WTC11 (cell line): ENCODE data around the gene MTUS2. TPM values are rescaled to one million over a fixed set of nuclear protein-coding genes. Genes with fewer than 3 reads are reported as not detected.

Source experiments
- ATAC-seq: fragments of 200-7000 bp; cut with Tn5 transposase; 2 replicates; pipeline ENCODE4 v1.10.0; 2021; ENCODE audit warnings: mild to moderate bottlenecking, moderate library complexity
- CTCF ChIA-PET: fragments of 300-600 bp; sonication (Branson Sonifier 250); formaldehyde crosslinking; loops from one replicate; lab custom pipeline; 2021; ENCODE audit warnings: antibody characterized with exemption; lab: Charles Lee
- POLR2A ChIA-PET: fragments of 350-600 bp; sonication (Branson Sonifier 250); formaldehyde crosslinking; loops from one replicate; lab custom pipeline; 2021; ENCODE audit warnings: antibody characterized with exemption; lab: Charles Lee
- DNase-seq: peaks from one replicate; pipeline ENCODE4 v3.0.0; 2021; ENCODE audit warnings: low spot score
- H3K27ac Mint-ChIP-seq: 2 replicates; pipeline ENCODE4 v1.8.0; 2021; ENCODE audit warnings: mixed read lengths
- H3K27me3 Mint-ChIP-seq: 2 replicates; pipeline ENCODE4 v1.8.0; 2021; ENCODE audit warnings: low read depth, mild to moderate bottlenecking, moderate library complexity, mixed read lengths
- H3K36me3 Mint-ChIP-seq: 2 replicates; pipeline ENCODE4 v1.8.0; 2021; ENCODE audit warnings: mixed read lengths
- H3K4me1 Mint-ChIP-seq: 2 replicates; pipeline ENCODE4 v1.8.0; 2022; ENCODE audit warnings: mixed read lengths
- H3K4me3 Mint-ChIP-seq: 2 replicates; pipeline ENCODE4 v1.8.0; 2021; ENCODE audit warnings: mild to moderate bottlenecking, moderate library complexity, mixed read lengths
- H3K9me3 Mint-ChIP-seq: 2 replicates; pipeline ENCODE4 v1.8.0; 2021; ENCODE audit warnings: mixed read lengths
- AFF4 ChIP-seq: sonication (generic); formaldehyde crosslinking; IDR thresholded peaks from 2 replicates; pipeline ENCODE4 v1.8.1; 2023; ENCODE audit warnings: mild to moderate bottlenecking, missing genetic modification reagents, borderline replicate concordance
- ATF2 ChIP-seq: sonication (generic); formaldehyde crosslinking; IDR thresholded peaks from 2 replicates; pipeline ENCODE4 v1.8.1; 2022; ENCODE audit warnings: low read depth, missing genetic modification reagents, borderline replicate concordance
- CDX4 ChIP-seq: fragments of 250-450 bp; sonication (Bioruptor Pico); IDR thresholded peaks from 2 replicates; pipeline ENCODE4 v1.9.0; 2021; ENCODE audit warnings: moderate library complexity, mild to moderate bottlenecking, inconsistent platforms, borderline replicate concordance
- CREB1 ChIP-seq: sonication (generic); formaldehyde crosslinking; IDR thresholded peaks from 2 replicates; pipeline ENCODE4 v1.8.0; 2023; ENCODE audit warnings: mild to moderate bottlenecking, missing genetic modification reagents
- ERG ChIP-seq: fragments of 250-450 bp; sonication (Bioruptor Pico); IDR thresholded peaks from 2 replicates; pipeline ENCODE4 v1.8.0; 2021; ENCODE audit warnings: mild to moderate bottlenecking
- FOXK1 ChIP-seq: sonication (generic); formaldehyde crosslinking; IDR thresholded peaks from 2 replicates; pipeline ENCODE4 v1.8.0; 2022; ENCODE audit warnings: mild to moderate bottlenecking, moderate library complexity, missing genetic modification reagents
- HMGA2 ChIP-seq: fragments of 250-450 bp; sonication (Bioruptor Pico); IDR thresholded peaks from 2 replicates; pipeline ENCODE4 v1.4.0; 2021; ENCODE audit warnings: mild to moderate bottlenecking, moderate library complexity
- IRF2 ChIP-seq: sonication (generic); formaldehyde crosslinking; IDR thresholded peaks from 2 replicates; pipeline ENCODE4 v1.8.0; 2022; ENCODE audit warnings: low read depth, missing genetic modification reagents, borderline replicate concordance
- JAZF1 ChIP-seq: fragments of 250-450 bp; sonication (Bioruptor Pico); IDR thresholded peaks from 2 replicates; pipeline ENCODE4 v1.9.0; 2021; ENCODE audit warnings: moderate library complexity, mild to moderate bottlenecking, inconsistent platforms
- KAT7 ChIP-seq: sonication (generic); formaldehyde crosslinking; IDR thresholded peaks from 2 replicates; pipeline ENCODE4 v1.8.1; 2023; ENCODE audit warnings: missing genetic modification reagents, mild to moderate bottlenecking, borderline replicate concordance
- MXD4 ChIP-seq: fragments of 250-450 bp; sonication (Bioruptor Pico); IDR thresholded peaks from 2 replicates; pipeline ENCODE4 v1.8.0; 2021; ENCODE audit warnings: mild to moderate bottlenecking, moderate library complexity, borderline replicate concordance
- PRDM15 ChIP-seq: sonication (generic); formaldehyde crosslinking; IDR thresholded peaks from 2 replicates; pipeline ENCODE4 v1.8.0; 2022; ENCODE audit warnings: missing genetic modification reagents
- PRRX2 ChIP-seq: fragments of 250-450 bp; sonication (Bioruptor Pico); IDR thresholded peaks from 2 replicates; pipeline ENCODE4 v1.8.0; 2021; ENCODE audit warnings: mild to moderate bottlenecking
- RORB ChIP-seq: fragments of 250-450 bp; sonication (Bioruptor Pico); IDR thresholded peaks from 2 replicates; pipeline ENCODE4 v1.9.0; 2021; ENCODE audit warnings: mild to moderate bottlenecking
- SMAD4 ChIP-seq: sonication (generic); formaldehyde crosslinking; IDR thresholded peaks from 2 replicates; pipeline ENCODE4 v1.8.0; 2022; ENCODE audit warnings: mild to moderate bottlenecking, missing genetic modification reagents
- TEAD1 ChIP-seq: sonication (generic); formaldehyde crosslinking; IDR thresholded peaks from 2 replicates; pipeline ENCODE4 v1.8.0; 2022; ENCODE audit warnings: mild to moderate bottlenecking, missing genetic modification reagents
- TEAD4 ChIP-seq: sonication (generic); formaldehyde crosslinking; IDR thresholded peaks from 2 replicates; pipeline ENCODE4 v1.8.0; 2022; ENCODE audit warnings: mild to moderate bottlenecking, missing genetic modification reagents
- ZMAT4 ChIP-seq: fragments of 250-450 bp; sonication (Bioruptor Pico); IDR thresholded peaks from 2 replicates; pipeline ENCODE4 v1.9.0; 2021; ENCODE audit warnings: mild to moderate bottlenecking
- ZNF317 ChIP-seq: sonication (generic); formaldehyde crosslinking; IDR thresholded peaks from 2 replicates; pipeline ENCODE4 v1.8.1; 2023; ENCODE audit warnings: low read depth, mild to moderate bottlenecking, moderate library complexity, missing genetic modification reagents, borderline replicate concordance
- ZNF396 ChIP-seq: fragments of 250-450 bp; sonication (Bioruptor Pico); IDR thresholded peaks from 2 replicates; pipeline ENCODE4 v1.8.0; 2021; ENCODE audit warnings: mild to moderate bottlenecking, moderate library complexity, borderline replicate concordance
- total RNA-seq: library from RNA; stranded (reverse); gene quantifications from 3 replicates; pipeline ENCODE4 v1.2.3, GENCODE V29; 2021

MTUS2 gene
- total RNA-seq, 1 experiment from 2014 or later: 0.22 TPM

- Mint-ChIP-seq H3K4me1 (no peaks in the 10 kb centered on the region), H3K36me3 (peaks cover under 1% of the 10 kb centered on the region), H3K27ac (no peak overlapping the region), H3K27me3 (peaks cover under 1% of the 10 kb centered on the region; the same call in 1 of the 2 replicates), H3K9me3 (peaks cover 3% of the 10 kb centered on the region), H3K4me3 (no peak overlapping the region)
- ATAC-seq (no peak; the same call in 1 of the 2 replicates), DNase-seq (no peak)
- TF ChIP-seq ATF2 (no peak), JAZF1 (no peak), HMGA2 (no peak), TEAD1 (CRISPR knock-in tag) (no peak), TEAD4 (CRISPR knock-in tag) (no peak)
- CTCF ChIA-PET: interaction anchor here (0.6 kb wide), 1 partner anchor 228 kb away, joined by 3 read pairs; no protein-coding TSS in a partner anchor
- POLR2A ChIA-PET: no interaction called here
Measured at GRCh38 chr13:29039212-29039611, 219.1 kb downstream of the MTUS2 start.

- TF ChIP-seq ERG (no peak), ZNF317 (CRISPR knock-in tag) (no peak), PRDM15 (CRISPR knock-in tag) (no peak), ZMAT4 (CRISPR knock-in tag) (no peak), MXD4 (CRISPR knock-in tag) (no peak)
- no peak for DNase-seq
- ChIA-PET CTCF (no interaction called here), POLR2A (no interaction called here)
- Mint-ChIP-seq H3K36me3 (peaks cover 11% of the 10 kb centered on the region), H3K4me1 (peaks cover 10% of the 10 kb centered on the region), H3K4me3 (no peak overlapping the region), H3K27ac (no peak overlapping the region; the same call in 1 of the 2 replicates), H3K27me3 (peaks cover 2% of the 10 kb centered on the region), H3K9me3 (peaks cover 23% of the 10 kb centered on the region)
- no peak for ATAC-seq
Measured at GRCh38 chr13:29046588-29046987, 226.4 kb downstream of the MTUS2 start.

- CTCF ChIA-PET: interaction anchor here (1.0 to 2.5 kb wide), 2 partner anchors 56 to 253 kb away, joined by 3 to 8 read pairs; no protein-coding TSS in a partner anchor
- ATAC-seq: peak; percentile 76
- TF ChIP-seq FOXK1 (CRISPR knock-in tag): no peak
- TF ChIP-seq AFF4 (CRISPR knock-in tag): no peak
- TF ChIP-seq TEAD1 (CRISPR knock-in tag): no peak
- TF ChIP-seq CREB1 (CRISPR knock-in tag): no peak
- no peak for TF ChIP-seq IRF2
- no peak for TF ChIP-seq KAT7 (CRISPR knock-in tag)
- no peak for TF ChIP-seq RORB (CRISPR knock-in tag)
- no peak for TF ChIP-seq ZNF396 (CRISPR knock-in tag)
- TF ChIP-seq CDX4: no peak
- no peak for TF ChIP-seq SMAD4
- TF ChIP-seq ERG: no peak
- TF ChIP-seq PRRX2: no peak
Measured at GRCh38 chr13:29049524-29049923, 229.4 kb downstream of the MTUS2 start.

More at GRCh38 chr13:29049524-29049923, 229.4 kb downstream of the MTUS2 start:
- Mint-ChIP-seq H3K4me1 (peaks cover 10% of the 10 kb centered on the region), H3K9me3 (peaks cover 18% of the 10 kb centered on the region), H3K4me3 (no peak overlapping the region), H3K27ac (no peak overlapping the region), H3K27me3 (no peaks in the 10 kb centered on the region; the same call in 1 of the 2 replicates), H3K36me3 (peaks cover 7% of the 10 kb centered on the region)
- POLR2A ChIA-PET: no interaction called here
- DNase-seq: no peak
